ENCODE data around the gene FNBP1L.

The FNBP1L gene

DNA sequence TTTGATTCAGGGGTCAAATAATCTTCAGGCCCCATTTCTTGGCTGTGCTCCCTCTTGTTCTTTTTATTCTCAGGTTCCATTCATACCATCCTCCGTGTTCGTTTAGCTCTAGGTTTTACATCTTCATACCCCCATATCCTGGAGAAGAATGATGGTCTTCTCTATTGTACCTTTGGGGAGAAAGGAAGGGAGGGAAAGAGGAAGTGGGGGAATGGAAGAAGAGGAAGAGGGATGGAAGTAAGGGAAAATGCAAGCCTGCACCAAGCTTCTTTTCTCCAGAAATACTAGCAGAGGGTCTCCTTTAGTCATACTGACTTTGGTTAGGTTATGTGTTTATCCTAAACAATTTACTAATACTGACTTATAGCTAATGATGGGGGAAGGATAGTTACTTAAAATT is 52.4 kb downstream of the FNBP1L start:
- no peak overlapping the region for H2BK5ac ChIP-seq (ENCODE audit: low read depth, low read length, poor library complexity, severe bottlenecking)
- H3K4ac ChIP-seq (ENCODE audit: low read depth in 1 of 2, low read length in 2 of 2): no peak overlapping the region
- no peak overlapping the region for H3K18ac ChIP-seq (ENCODE audit: low read depth in 1 of 2, low read length in 2 of 2)
- peaks cover 0 to 3% of the 10 kb centered on the region in 2 experiments for H3K36me3 ChIP-seq (ENCODE audit: control insufficient read depth in 1 of 2, insufficient read depth in 2 of 2, low read depth in 1 of 2, low read length in 2 of 2)
- no peak overlapping the region for H3K27ac ChIP-seq (ENCODE audit: low read length, poor library complexity, severe bottlenecking)
- H3K23ac ChIP-seq (ENCODE audit: low read length in 2 of 2): no peak overlapping the region
- no peak overlapping the region for H2AFZ ChIP-seq (ENCODE audit: low read depth, low read length)
- no peak overlapping the region for H3K9ac ChIP-seq (ENCODE audit: low read length)
- no peaks in the 10 kb centered on the region for H3K9me3 ChIP-seq (ENCODE audit: control insufficient read depth, low read length)
- WGBS: no CpG with 5 or more reads among the region's 2 CpGs
- no peak overlapping the region for H4K8ac ChIP-seq (ENCODE audit: low read length)
- H3K4me3 ChIP-seq (ENCODE audit: insufficient read depth in 1 of 2, low read depth in 1 of 2, low read length in 2 of 2): no peak overlapping the region
- H3K27me3 ChIP-seq (ENCODE audit: control insufficient read depth in 1 of 2, insufficient read depth in 1 of 2, low read length in 2 of 2): no peaks in the 10 kb centered on the region
- no peak overlapping the region for H4K91ac ChIP-seq (ENCODE audit: low read length)
- no peak for DNase-seq
- no peaks in the 10 kb centered on the region for H3K4me1 ChIP-seq (ENCODE audit: control insufficient read depth, insufficient read depth, low read depth, low read length)
- no peak overlapping the region for H3K14ac ChIP-seq (ENCODE audit: low read length in 2 of 2)
- H2BK12ac ChIP-seq (ENCODE audit: low read length in 2 of 2): no peak overlapping the region
- no peak overlapping the region for H2AK5ac ChIP-seq (ENCODE audit: low read length, severe bottlenecking)
- H2BK15ac ChIP-seq (ENCODE audit: low read depth, poor library complexity, severe bottlenecking): no peak overlapping the region
- H3K79me1 ChIP-seq (replicated peaks; ENCODE audit: low read length, poor library complexity, severe bottlenecking): peaks cover 26% of the 10 kb centered on the region
- no peak overlapping the region for H3K4me2 ChIP-seq (ENCODE audit: low read length, poor library complexity, severe bottlenecking)
- H2BK120ac ChIP-seq (ENCODE audit: low read depth, low read length): no peak overlapping the region

DNA sequence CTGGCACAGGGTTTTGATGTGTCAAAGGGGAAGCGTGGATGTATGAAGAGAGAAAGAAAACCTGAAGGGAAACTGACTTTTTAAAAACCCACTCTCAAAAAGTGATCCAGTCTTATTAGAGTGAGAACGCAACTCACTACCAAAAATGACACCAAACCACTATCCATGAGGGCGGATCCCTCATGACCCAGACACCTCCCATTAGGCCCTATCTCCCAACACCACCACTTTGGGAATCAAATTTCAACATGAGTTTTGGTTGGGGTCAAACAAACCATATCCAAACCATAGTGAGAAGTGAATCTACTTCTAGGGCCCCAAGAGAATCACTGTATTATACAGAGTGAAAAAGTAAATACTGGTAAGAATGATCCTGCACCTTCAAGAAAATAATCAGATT is 53.5 kb downstream of the FNBP1L start:
- H3K18ac ChIP-seq (ENCODE audit: low read depth in 1 of 2, low read length in 2 of 2): no peak overlapping the region
- no peak for DNase-seq
- H2BK120ac ChIP-seq (ENCODE audit: low read depth, low read length): no peak overlapping the region
- no peak overlapping the region for H2BK5ac ChIP-seq (ENCODE audit: low read depth, low read length, poor library complexity, severe bottlenecking)
- no peak overlapping the region for H3K14ac ChIP-seq (ENCODE audit: low read length in 2 of 2)
- H3K79me1 ChIP-seq (replicated peaks; ENCODE audit: low read length, poor library complexity, severe bottlenecking): peaks cover 25% of the 10 kb centered on the region
- no peak overlapping the region for H2AFZ ChIP-seq (ENCODE audit: low read depth, low read length)
- H2AK5ac ChIP-seq (ENCODE audit: low read length, severe bottlenecking): no peak overlapping the region
- no peak overlapping the region for H4K91ac ChIP-seq (ENCODE audit: low read length)
- H3K9me3 ChIP-seq (ENCODE audit: control insufficient read depth, low read length): no peaks in the 10 kb centered on the region
- H2BK15ac ChIP-seq (ENCODE audit: low read depth, poor library complexity, severe bottlenecking): no peak overlapping the region
- no peak overlapping the region for H4K8ac ChIP-seq (ENCODE audit: low read length)
- no peaks in the 10 kb centered on the region for H3K4me1 ChIP-seq (ENCODE audit: control insufficient read depth, insufficient read depth, low read depth, low read length)
- H3K36me3 ChIP-seq (ENCODE audit: control insufficient read depth in 1 of 2, insufficient read depth in 2 of 2, low read depth in 1 of 2, low read length in 2 of 2): peaks cover 0 to 3% of the 10 kb centered on the region in 2 experiments
- no peaks in the 10 kb centered on the region for H3K27me3 ChIP-seq (ENCODE audit: control insufficient read depth in 1 of 2, insufficient read depth in 1 of 2, low read length in 2 of 2)
- H3K23ac ChIP-seq (ENCODE audit: low read length in 2 of 2): no peak overlapping the region
- H3K4ac ChIP-seq (ENCODE audit: low read depth in 1 of 2, low read length in 2 of 2): no peak overlapping the region
- H2BK12ac ChIP-seq (ENCODE audit: low read length in 2 of 2): no peak overlapping the region
- no peak overlapping the region for H3K9ac ChIP-seq (ENCODE audit: low read length)
- H3K27ac ChIP-seq (ENCODE audit: low read length, poor library complexity, severe bottlenecking): no peak overlapping the region
- no peak overlapping the region for H3K4me2 ChIP-seq (ENCODE audit: low read length, poor library complexity, severe bottlenecking)
- WGBS: 93% methylated on average over 3 of the region's 3 CpGs
- no peak overlapping the region for H3K4me3 ChIP-seq (ENCODE audit: insufficient read depth in 1 of 2, low read depth in 1 of 2, low read length in 2 of 2)

DNA sequence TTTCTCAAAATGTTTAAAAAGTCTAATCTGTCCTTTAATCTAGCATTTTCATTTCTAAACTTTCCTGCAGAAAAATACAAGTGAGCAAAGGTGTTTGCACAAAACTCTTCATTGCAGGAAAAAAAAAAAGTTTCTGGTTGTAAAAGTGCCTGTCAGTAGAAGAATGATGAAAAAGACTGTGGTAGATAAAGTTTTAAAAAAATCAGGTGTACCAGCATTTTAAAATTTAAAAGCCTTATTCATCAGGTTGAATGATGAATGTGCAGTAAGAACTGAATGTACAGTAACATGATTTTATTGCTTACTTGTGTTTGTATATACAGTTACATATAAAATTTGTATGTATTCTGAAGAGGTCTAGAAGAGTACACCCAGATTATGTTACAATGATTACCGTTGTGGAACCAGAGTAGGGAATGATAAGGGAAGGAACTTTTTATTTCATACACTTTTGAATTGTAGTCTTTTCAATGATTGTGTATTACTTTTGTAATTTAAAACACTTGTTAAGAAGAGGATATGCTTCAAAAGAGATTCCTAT is 54.0 kb downstream of the FNBP1L start:
- H2BK12ac ChIP-seq (ENCODE audit: low read length in 2 of 2): no peak overlapping the region
- no peak overlapping the region for H4K91ac ChIP-seq (ENCODE audit: low read length)
- no peak overlapping the region for H2AK5ac ChIP-seq (ENCODE audit: low read length, severe bottlenecking)
- H3K4ac ChIP-seq (ENCODE audit: low read depth in 1 of 2, low read length in 2 of 2): no peak overlapping the region
- H3K79me1 ChIP-seq (replicated peaks; ENCODE audit: low read length, poor library complexity, severe bottlenecking): peaks cover 21% of the 10 kb centered on the region
- no peak overlapping the region for H3K27ac ChIP-seq (ENCODE audit: low read length, poor library complexity, severe bottlenecking)
- H3K14ac ChIP-seq (ENCODE audit: low read length in 2 of 2): no peak overlapping the region
- no peak overlapping the region for H2BK120ac ChIP-seq (ENCODE audit: low read depth, low read length)
- peaks cover 0 to 3% of the 10 kb centered on the region in 2 experiments for H3K36me3 ChIP-seq (ENCODE audit: control insufficient read depth in 1 of 2, insufficient read depth in 2 of 2, low read depth in 1 of 2, low read length in 2 of 2)
- H2AFZ ChIP-seq (ENCODE audit: low read depth, low read length): no peak overlapping the region
- no peaks in the 10 kb centered on the region for H3K27me3 ChIP-seq (ENCODE audit: control insufficient read depth in 1 of 2, insufficient read depth in 1 of 2, low read length in 2 of 2)
- no peaks in the 10 kb centered on the region for H3K4me1 ChIP-seq (ENCODE audit: control insufficient read depth, insufficient read depth, low read depth, low read length)
- no peak overlapping the region for H3K4me3 ChIP-seq (ENCODE audit: insufficient read depth in 1 of 2, low read depth in 1 of 2, low read length in 2 of 2)
- no peak for DNase-seq
- no peak overlapping the region for H3K18ac ChIP-seq (ENCODE audit: low read depth in 1 of 2, low read length in 2 of 2)
- H3K4me2 ChIP-seq (ENCODE audit: low read length, poor library complexity, severe bottlenecking): no peak overlapping the region
- no peak overlapping the region for H2BK5ac ChIP-seq (ENCODE audit: low read depth, low read length, poor library complexity, severe bottlenecking)
- no peak overlapping the region for H3K9ac ChIP-seq (ENCODE audit: low read length)
- no peaks in the 10 kb centered on the region for H3K9me3 ChIP-seq (ENCODE audit: control insufficient read depth, low read length)
- H2BK15ac ChIP-seq (ENCODE audit: low read depth, poor library complexity, severe bottlenecking): no peak overlapping the region
- no peak overlapping the region for H3K23ac ChIP-seq (ENCODE audit: low read length in 2 of 2)
- H4K8ac ChIP-seq (ENCODE audit: low read length): no peak overlapping the region
- WGBS: no CpG with 5 or more reads among the region's 1 CpG

DNA sequence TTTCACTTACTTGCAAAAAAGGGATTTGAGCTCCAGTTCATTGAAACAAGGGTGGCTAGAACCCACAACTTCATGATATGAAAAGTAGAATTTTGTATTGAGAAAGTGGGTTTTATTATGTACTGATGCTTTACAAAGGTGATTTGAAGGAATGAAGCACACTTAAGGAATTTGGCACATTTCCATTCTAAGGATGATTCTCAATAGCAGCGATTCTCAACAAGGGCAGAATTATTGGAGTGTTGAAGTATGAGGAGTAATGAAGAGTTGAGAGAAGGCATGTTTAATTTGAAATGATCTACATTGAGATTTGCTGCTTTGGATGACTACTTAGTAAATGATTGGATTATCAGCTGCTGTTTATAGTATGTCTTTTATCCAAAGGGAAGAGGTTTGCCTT is 54.7 kb downstream of the FNBP1L start:
- Histone ChIP-seq H2BK120ac (ENCODE audit: low read depth, low read length) (no peak overlapping the region), H4K91ac (ENCODE audit: low read length) (no peak overlapping the region), H3K4ac (ENCODE audit: low read depth in 1 of 2, low read length in 2 of 2) (no peak overlapping the region), H2BK5ac (ENCODE audit: low read depth, low read length, poor library complexity, severe bottlenecking) (no peak overlapping the region), H2AK5ac (ENCODE audit: low read length, severe bottlenecking) (no peak overlapping the region), H3K9ac (ENCODE audit: low read length) (no peak overlapping the region), H3K4me1 (ENCODE audit: control insufficient read depth, insufficient read depth, low read depth, low read length) (no peaks in the 10 kb centered on the region), H3K27ac (ENCODE audit: low read length, poor library complexity, severe bottlenecking) (no peak overlapping the region), H2BK12ac (ENCODE audit: low read length in 2 of 2) (no peak overlapping the region), H3K4me3 (ENCODE audit: insufficient read depth in 1 of 2, low read depth in 1 of 2, low read length in 2 of 2) (no peak overlapping the region), H3K18ac (ENCODE audit: low read depth in 1 of 2, low read length in 2 of 2) (no peak overlapping the region), H3K36me3 (ENCODE audit: control insufficient read depth in 1 of 2, insufficient read depth in 2 of 2, low read depth in 1 of 2, low read length in 2 of 2) (peaks cover 0 to 3% of the 10 kb centered on the region in 2 experiments), H4K8ac (ENCODE audit: low read length) (no peak overlapping the region), H3K9me3 (ENCODE audit: control insufficient read depth, low read length) (no peaks in the 10 kb centered on the region), H2AFZ (ENCODE audit: low read depth, low read length) (no peak overlapping the region), H3K27me3 (ENCODE audit: control insufficient read depth in 1 of 2, insufficient read depth in 1 of 2, low read length in 2 of 2) (no peaks in the 10 kb centered on the region), H3K4me2 (ENCODE audit: low read length, poor library complexity, severe bottlenecking) (no peak overlapping the region), H3K14ac (ENCODE audit: low read length in 2 of 2) (no peak overlapping the region), H3K23ac (ENCODE audit: low read length in 2 of 2) (no peak overlapping the region), H3K79me1 (replicated peaks; ENCODE audit: low read length, poor library complexity, severe bottlenecking) (peaks cover 21% of the 10 kb centered on the region), H2BK15ac (ENCODE audit: low read depth, poor library complexity, severe bottlenecking) (no peak overlapping the region)
- 97% methylated on average over 1 of the region's 1 CpG for WGBS
- DNase-seq: no peak
